Fibroblast of peridontal ligament (primary cell): ENCODE results near the gene TPRG1L.

Experiments
- DNase-seq: peaks from one replicate; pipeline ENCODE4 v3.0.0-alpha.2; 2010; ENCODE audit errors: extremely low read depth

TPRG1L gene

DNA sequence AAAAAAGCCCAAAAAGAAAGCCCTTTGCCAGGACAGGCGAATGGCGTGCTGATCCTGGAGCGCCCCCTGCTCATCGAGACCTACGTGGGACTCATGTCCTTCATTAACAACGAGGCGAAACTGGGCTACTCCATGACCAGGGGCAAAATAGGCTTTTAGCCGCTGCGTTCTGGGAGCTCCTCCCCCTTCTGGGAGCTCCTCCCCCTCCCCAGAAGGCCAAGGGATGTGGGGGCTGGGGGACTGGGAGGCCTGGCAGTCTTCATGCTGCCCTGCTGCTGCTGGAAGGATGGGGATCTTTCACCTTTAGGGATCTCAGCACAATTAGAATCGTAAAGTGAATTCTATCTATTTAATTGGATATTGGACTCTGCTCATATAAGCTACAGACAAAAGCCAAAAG lies 3.6 kb downstream of the TPRG1L start:
- DNase-seq: no peak

DNA sequence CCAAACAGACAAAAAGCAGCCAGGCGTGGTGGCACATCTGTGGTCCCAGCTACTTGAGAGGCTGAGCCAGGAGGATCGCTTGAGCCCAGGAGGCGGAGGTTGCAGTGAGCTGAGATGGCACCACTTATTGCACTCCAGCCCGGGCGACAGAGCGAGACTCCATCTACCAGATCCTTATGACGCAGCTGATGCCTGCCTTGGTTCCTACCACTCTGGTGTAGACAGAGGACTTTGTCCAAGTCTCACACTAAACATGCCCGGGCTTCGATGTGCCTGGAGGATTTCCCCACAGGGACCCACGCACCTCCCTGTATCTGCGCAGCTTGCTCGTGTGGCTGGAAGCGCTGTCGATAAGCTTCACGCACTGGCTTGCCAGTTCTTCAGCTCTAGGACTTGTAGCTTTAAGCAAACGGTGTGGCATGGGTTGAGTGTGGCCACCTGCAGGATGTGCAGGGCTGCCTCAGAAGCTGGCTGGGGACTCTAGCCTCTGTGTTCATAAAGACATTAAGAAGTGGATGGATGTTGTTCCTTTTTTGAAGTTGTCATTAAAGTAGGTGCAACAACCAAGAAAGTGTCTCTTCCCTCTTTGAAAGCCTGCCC lies 4.8 kb downstream of the TPRG1L start:
- no peak for DNase-seq

DNA sequence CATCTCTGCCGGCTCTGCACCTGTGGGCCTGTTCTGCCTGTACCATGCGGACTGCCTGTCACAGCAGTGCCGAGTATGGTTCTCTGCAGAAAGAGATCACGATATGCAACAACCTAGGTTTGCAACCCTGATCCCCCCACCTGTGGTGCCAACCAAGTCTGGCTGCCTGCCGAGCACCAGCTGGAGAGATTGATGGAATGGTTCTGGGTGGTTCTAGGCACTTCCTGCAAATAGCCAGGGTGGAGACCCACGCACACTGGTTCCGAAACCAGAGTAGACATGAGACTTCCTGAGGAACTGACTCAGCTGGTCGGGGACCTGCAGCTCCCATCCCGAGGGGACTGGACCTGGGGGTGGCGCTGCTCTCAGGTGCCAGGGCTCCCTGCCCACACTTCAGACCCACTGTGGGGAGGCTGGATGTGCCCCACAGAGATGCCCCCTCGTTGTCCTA lies 5.4 kb downstream of the TPRG1L start:
- no peak for DNase-seq

DNA sequence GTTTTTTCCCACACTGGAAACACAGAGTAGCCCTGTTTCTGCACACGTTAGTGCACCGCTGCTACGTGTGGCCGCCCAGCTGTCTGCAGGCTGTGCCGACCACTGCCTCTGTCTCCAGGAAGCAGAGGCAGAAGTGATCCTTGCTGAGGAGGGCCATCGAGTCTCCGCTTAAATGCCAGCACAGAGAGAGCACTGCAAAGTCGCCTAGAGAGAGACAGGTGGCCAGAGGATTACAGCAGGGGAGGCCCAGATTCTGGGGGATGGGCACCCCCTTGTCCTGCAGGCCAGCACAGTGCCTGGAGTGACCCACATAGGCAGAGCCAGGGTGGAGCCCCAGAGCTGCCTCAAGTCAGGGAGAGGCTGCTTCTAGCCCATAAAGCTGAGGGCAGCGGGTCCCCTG lies 6.1 kb downstream of the TPRG1L start:
- DNase-seq: no peak

DNA sequence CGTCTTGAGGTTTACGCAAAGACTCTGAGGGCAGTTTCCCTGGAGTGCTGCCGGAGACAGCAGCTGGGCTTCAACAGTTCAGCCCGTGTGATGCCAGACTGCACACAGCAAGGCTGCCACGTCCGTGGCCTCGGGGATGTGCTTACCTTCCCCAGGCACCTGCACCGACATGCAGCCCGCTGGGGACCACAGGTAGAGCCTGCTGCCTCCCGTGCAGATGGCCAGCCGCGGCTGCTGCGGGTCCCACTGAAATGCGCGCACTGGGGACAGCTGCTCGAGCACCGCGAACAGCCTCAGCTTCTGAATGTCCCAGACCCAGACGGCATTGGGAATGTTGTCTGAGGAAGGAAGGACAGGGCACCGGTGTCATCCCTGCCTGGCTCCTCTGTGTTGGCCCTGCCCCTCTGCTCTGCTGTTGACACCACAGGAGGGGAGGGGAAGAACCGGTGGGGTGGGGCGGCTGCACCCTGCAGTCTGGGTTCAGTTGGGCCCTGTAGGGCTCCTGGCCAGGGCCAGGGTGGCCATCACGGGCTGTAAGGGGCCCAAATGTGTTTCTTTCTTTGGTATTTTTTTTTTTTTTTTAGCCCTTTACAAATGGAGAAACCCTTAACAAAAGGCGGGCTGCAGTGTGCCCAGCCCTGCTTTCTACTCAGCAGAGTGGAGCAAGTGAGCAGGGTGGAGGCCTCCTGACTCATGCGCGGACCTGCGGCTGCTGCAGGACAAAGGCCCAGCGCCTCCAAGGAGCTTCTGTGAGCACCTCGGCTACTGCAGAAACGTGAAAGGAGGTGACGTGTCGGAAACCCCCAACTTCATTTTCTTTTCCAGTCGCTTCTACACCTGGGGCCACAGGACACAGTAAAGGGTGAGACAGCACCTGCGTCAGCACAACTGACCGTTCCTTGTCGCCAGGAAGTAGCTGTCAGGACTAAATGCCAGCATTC lies 6.8 kb downstream of the TPRG1L start:
- no peak for DNase-seq

DNA sequence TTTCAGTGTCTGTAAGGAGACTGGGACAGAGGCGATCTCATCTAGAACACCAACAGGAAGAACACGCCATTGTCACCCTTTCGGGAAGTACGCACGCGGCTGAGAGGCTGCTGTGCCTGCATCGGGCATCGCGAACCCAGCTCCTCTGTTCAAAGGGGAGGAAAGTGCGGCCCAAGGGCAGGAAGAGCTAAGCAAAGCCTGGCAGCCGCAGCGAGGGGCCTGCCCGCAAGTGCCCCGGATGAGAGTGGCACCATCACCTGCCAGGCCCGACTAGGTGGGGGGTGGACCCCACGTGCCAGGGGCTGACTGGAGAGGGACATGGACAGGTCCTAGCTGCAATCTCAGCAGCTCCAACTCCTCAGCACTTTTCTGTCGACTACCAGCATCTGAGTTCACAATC lies 7.5 kb downstream of the TPRG1L start:
- no peak for DNase-seq

DNA sequence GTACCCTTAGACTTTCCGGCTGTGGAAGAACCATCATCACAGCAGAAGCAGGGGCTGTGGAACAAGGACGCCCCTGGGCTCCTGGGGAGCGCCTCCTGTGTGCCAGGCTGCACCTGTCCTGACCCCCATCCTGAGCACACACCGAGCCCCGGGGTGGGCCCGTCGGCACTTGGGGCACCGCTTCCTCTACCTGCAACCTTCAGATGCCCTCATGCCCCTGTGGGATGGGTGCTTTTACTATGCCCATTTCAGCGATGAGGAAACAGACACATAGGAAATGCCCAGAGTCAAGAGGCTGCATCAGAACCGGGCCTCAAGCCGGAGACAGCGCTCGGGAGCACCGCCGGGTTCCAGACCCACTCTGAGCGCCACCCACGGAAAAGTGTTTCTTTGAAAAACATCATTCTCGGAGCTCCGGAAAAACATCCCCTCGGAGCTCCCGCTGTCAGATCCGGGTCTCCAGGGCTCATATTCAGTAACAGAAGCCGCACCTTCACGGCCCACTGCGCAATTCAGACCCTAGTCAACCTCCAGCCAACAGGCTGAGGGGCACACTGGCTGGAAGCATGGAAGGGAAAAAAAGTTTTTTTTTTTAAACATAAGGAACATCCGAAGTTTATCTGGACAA lies 8.0 kb downstream of the TPRG1L start:
- no peak for DNase-seq

DNA sequence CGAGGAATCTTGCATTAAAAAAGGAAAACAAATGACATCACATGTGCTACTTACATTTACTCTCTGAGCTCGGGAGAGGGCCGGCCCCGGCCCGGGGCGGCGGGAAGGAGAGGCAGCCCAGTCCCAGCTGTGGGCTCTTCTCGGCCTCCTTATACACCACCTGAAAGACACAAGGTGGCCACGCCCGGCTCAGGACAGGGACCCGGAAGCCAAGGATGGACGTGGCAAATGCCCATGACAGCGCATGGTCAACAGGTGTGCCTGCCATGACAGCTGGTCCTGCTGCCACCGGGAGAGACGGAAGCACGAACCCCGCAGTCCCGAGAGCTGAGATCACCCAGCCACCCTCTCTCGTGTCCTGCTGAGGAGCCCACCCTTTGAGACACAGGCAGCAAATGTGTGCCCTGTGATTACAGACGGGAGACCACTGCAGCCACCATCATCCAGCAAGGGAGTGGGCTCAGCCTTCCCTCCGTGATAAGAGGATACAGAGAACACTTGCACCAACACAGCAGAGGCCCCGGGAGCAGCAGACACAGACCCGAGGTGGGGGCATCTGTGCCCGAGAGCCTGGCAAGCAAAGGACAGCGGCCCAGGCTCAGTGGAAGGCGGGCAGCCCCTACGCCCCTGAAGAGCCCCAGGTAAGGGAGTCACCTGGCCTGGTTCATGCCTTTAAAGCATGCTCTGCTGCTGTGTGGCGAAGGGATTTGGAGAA lies 8.7 kb downstream of the TPRG1L start:
- no peak for DNase-seq

DNA sequence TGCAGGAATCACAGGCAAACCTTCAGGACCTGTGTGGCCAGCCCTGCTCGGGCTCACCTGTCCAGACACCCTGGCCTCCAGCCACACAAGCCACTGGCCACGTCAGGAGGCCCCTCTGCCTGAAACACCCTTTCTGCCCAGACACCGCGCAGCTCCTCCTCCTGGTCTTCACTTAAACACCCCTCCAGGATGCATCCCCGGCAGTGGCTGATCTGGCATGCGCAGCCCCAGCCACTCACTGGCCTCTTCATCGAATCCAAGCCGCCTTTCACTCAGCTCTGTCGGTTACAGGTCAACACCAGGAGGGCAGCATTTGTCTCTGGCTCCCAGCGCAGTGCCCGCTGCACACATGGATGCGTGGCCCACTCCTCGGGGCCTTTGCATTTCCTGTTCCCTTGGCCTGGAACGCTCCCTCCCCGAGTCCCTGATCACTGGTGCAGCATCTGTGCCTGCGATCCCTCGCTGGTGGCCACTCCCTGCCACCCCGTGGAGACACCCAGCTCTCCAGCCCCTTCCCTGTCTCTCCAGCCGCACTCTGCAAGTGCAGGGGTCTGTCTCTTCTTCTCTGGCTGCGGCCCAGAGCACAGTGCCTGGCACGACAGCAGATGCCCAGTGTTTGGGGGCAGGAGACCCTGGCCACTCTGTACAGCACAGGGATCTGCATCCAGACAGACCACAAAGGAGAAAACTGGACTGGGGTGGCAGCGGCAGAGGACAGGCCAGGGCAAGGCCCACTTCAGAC lies 9.4 kb downstream of the TPRG1L start:
- DNase-seq: no peak

DNA sequence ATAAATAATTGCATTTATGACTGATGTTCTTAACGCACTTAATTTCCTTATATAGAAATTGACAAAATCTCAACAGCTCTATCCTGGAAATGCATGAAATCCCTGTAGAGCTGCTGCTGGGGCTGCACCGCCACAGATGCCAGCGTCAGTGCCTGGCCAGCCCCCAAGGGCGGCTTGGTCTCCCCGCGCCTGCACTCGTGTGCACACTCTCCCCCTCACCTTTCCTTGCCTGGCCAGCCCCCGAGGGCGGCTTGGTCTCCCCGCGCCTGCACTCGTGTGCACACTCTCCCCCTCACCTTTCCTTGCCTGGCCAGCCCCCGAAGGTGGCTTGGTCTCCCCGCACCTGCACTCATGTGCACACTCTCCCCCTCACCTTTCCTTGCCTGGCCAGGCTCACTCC lies 11.3 kb downstream of the TPRG1L start:
- DNase-seq: no peak

DNA sequence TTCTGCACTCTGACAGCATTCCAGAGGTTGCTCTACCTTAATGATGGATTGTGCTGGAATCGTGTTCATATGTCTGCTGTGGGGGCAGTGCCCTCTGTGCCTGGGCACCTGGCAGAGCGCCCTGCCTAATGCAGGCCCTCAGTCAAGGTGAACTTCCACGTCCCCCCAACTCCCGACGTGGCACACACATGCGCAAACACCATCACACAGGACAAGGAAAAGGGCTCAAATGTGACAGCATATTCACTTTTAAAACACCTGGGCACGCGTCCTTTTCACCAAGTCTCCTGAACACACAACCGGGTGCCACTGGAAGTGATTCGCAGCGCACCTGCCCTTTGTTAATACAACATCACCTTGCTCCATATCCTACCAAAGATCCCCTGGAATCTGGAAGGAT lies 11.7 kb downstream of the TPRG1L start:
- no peak for DNase-seq

DNA sequence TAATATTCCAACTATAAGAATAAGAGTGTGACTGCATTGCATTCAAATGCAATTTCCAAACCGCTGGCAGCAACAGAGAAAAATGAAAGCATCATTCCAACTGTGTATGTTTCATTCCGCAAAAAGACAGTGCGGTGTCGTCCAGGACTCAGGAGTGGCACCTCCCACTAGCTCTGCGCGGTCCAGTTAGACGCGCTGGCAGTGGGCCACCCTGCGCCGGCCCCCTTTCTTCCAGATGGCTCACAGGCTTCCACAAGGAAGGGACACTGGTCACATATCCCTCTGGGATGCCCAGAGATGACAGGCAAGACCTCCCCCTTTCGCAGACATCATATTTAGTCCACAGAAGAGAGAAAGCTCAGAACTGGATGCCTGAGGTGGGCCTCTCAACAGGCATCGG lies 13.2 kb downstream of the TPRG1L start:
- no peak for DNase-seq

DNA sequence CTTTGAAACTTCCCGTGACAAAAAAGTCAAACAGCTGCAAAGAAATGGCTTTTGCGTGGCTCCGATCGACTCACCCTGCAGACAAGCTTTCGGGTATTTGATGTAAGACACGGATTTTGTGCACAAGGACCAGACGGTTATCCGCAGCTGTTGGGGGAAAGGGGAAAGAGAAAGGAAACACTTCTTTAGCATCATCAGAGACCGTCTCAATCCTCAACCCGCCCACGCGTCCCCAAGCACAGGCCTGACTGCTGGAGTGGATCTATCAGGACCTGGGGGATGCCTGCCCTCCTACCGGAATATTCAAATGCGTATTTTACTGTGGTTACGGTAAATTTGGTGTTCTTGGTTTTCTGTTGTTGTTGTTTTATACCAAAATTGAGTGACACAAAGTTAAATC lies 13.9 kb downstream of the TPRG1L start:
- no peak for DNase-seq

DNA sequence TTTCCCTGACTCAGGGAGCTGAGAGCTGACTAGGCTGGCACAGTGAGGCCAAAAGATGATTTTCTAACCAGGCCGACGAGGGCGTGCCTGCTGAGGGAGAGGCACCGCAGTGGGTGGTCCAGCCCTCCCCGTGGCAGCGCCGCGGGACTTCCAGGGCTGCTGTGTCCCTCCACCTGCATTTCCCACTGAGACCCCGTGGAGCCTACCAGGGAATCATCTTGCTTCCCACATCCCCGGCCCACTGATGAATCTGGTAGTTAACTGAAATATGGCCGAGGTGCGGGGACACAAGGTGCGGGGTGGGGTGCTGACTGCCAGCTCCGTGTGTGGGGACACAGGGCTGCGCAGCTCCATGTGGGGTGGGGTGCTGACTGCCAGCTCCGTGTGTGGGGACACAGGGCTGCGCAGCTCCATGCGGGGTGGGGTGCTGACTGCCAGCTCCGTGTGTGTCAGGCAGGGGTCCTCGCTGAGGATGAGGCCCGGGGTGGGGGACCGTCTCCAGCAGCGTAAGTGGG lies 14.6 kb downstream of the TPRG1L start:
- DNase-seq: no peak

DNA sequence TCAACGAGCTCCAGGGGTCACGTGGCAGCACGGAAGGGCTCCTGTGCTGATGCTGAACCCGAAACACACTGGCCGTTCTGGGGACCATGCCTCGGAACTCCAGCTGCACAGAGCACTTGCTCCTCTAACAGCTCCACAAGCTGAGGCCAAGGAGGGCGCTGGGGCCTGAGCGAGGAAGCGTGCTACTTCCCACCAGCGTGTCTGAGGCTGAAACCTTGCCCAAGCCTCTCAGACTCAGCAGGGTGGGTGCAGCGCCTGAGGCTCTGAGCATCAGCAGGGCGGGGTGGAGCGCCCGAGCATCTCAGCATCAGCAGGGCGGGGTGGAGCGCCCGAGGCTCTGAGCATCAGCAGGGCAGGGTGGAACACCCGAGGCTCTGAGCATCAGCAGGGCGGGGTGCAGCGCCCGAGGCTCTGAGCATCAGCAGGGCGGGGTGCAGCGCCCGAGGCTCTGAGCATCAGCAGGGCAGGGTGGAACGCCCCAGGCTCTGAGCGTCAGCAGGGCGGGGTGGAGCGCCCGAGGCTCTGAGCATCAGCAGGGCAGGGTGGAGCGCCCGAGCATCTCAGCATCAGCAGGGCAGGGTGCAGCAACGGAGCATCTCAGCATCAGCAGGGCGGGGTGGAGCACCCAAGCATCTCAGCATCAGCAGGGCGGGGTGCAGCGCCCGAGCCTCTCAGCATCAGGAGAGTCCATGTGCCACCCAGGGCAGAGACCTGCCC lies 15.5 kb downstream of the TPRG1L start:
- DNase-seq: no peak

DNA sequence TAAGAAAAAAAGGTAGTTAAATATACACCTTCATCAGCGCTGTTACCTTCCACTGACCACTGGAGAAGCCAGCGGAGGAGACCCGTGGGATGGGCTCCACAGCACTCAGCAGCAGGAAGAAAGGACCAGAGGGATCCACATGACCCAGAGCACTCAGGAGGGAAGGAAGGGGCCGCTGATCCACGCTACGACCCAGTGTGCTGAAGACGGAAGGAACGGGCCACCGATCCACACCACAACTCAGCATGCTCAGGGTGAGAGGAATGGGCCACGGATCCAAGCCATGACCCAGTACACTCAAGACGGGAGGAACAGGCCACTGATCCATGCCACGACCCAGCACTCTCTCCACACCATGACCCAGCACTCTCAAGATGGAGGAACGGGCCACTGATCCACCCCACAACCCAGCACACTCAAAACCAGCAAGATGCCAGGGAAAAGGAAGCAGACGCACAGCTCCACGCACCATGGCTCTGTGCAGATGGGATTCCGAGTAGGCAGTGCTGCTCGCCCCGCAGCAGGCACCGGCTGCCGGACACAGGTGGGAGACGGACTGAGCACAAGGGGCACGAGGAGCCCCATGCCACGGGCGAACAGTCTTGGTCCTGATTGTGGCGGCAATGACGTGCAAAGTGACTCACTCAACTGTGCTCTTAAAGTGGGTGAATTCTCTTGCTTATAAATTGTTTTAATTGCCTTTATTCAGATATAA lies 16.4 kb downstream of the TPRG1L start:
- DNase-seq: no peak

DNA sequence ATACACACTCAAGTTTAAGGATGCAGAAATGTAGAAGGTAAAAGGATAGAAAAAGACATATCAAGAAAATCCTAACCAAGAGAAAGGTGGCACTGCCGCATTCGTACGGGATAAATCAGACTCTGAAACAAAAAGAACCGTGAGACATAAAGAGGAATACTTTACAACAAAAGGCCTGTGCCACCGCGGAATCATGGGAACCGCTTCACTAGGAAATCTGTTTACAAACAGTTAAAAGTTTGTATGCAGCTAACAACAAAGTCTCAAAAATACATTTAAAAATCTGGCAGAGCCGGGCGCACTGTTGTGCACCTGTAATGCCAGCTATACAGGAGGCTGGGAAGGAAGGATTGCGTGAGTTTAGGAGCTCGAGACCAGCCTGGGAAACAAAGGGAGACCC lies 17.0 kb downstream of the TPRG1L start:
- DNase-seq: no peak

DNA sequence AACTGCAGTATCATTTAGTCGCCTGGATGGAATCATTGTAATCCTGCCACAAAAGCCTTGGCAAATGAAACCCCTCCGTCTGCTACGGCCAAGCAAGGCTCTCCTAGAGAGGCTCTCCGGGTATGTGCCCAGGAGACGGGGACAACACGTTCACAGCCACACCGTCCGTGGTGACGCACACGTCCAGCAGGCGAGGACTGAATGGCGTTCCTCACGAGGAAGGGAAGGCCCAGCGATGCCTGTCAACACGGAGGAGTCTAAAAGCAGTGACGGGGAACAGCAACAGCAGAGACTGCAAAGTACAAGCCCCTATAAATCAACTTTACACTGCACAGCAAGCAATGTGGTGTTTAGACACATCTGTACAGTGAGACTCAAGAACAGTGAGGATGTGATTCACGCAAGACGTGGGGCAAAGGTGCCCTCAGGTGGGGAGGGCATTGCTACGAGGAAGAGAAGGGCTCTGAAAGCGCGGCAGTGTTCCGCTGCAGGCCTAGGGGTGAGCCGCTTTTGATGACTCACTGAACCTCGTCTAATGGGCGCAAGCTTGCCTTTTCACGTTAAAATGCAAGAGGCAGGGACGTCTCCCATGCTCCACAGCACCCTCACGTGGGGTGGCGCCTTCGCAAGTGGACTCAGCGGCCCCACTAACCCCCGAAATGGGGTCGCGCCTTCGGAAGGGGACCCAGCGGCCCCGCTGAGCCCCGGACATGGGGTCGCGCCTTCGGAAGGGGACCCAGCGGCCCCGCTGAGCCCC lies 18.3 kb downstream of the TPRG1L start:
- no peak for DNase-seq

DNA sequence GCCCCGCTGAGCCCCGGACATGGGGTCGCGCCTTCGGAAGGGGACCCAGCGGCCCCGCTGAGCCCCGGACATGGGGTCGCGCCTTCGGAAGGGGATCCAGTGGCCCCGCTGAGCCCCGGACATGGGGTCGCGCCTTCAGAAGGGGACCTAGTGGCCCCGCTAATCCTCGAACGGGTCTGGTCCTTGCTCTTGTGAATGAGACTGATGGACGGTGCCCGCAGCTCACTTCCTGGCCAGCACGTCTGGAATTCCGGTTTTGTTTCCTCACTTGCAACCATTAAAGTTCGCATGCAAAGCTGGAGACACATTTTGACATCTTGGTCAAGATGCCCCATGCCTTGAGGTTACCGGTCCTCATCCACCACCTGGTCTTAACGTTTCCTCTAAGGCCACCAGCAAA lies 19.5 kb downstream of the TPRG1L start:
- no peak for DNase-seq
